Ishikawa (cell line): ENCODE data around the gene MYLIP.

Experiments used
- CEBPB ChIP-seq: IDR thresholded peaks from 2 replicates; pipeline ENCODE4 v1.6.1; 2012
- CREB1 ChIP-seq: IDR thresholded peaks from 2 replicates; pipeline ENCODE4 v1.6.1; 2012; ENCODE audit warnings: low read depth
- EGR1 ChIP-seq: IDR thresholded peaks from 2 replicates; pipeline ENCODE4 v1.6.1; 2012
- EP300 ChIP-seq: IDR thresholded peaks from 2 replicates; pipeline ENCODE4 v1.6.1; 2012; ENCODE audit warnings: borderline replicate concordance
- FOXM1 ChIP-seq: IDR thresholded peaks from 2 replicates; pipeline ENCODE4 v1.6.1; 2012; ENCODE audit warnings: low read depth, borderline replicate concordance
- MAX ChIP-seq: IDR thresholded peaks from 2 replicates; pipeline ENCODE4 v1.6.1; 2012
- NFIC ChIP-seq: IDR thresholded peaks from 2 replicates; pipeline ENCODE4 v1.6.1; 2012
- RAD21 ChIP-seq: IDR thresholded peaks from 2 replicates; pipeline ENCODE4 v1.6.1; 2012; ENCODE audit warnings: low read depth
- REST ChIP-seq: IDR thresholded peaks from 2 replicates; pipeline ENCODE4 v1.6.1; 2012; ENCODE audit warnings: low read depth, mild to moderate bottlenecking
- TAF1 ChIP-seq: IDR thresholded peaks from 2 replicates; pipeline ENCODE4 v1.6.1; 2012; ENCODE audit warnings: low read depth, mild to moderate bottlenecking
- TCF12 ChIP-seq: IDR thresholded peaks from 2 replicates; pipeline ENCODE4 v1.6.1; 2012; ENCODE audit warnings: low read depth
- TEAD4 ChIP-seq: IDR thresholded peaks from 2 replicates; pipeline ENCODE4 v1.6.1; 2012
- USF1 ChIP-seq: IDR thresholded peaks from 2 replicates; pipeline ENCODE4 v1.6.1; 2012
- YY1 ChIP-seq: IDR thresholded peaks from 2 replicates; pipeline ENCODE4 v1.6.1; 2012; ENCODE audit warnings: low read depth
- ZBTB7A ChIP-seq: IDR thresholded peaks from 2 replicates; pipeline ENCODE4 v1.6.1; 2012; ENCODE audit warnings: low read depth

Gene MYLIP

GRCh38 chr6:16128759-16129622, at the start of gene MYLIP:
Gene MYLIP, plus strand, starts transcription at chr6:16129086. Its CDS starts 237 bp downstream, at chr6:16129323.
- TF ChIP-seq EP300, result no peak
- TF ChIP-seq TEAD4, result no peak
- peak; percentile 44; the same call in 1 of the 2 replicates for TF ChIP-seq YY1
- peak; percentile 98 for TF ChIP-seq TAF1
- peak; percentile 14; the same call in 1 of the 2 replicates for TF ChIP-seq RAD21
- TF ChIP-seq TCF12, result no peak
- TF ChIP-seq MAX, result peak; percentile 42; the same call in 1 of the 2 replicates
- TF ChIP-seq EGR1, result 0 out of 2 replicates have a peak, but pooled peaks have one; percentile 5
- TF ChIP-seq ZBTB7A, result peak; percentile 14
- TF ChIP-seq USF1, result no peak
- no peak for TF ChIP-seq NFIC
- no peak for TF ChIP-seq REST
- TF ChIP-seq CEBPB, result no peak
- TF ChIP-seq FOXM1, result no peak
- TF ChIP-seq CREB1, result no peak

- TF ChIP-seq USF1 (no peak), ZBTB7A (no peak), CREB1 (no peak), FOXM1 (no peak), YY1 (no peak), NFIC (no peak), TEAD4 (no peak), EGR1 (no peak), RAD21 (no peak), EP300 (no peak), TCF12 (no peak), MAX (no peak), TAF1 (no peak), REST (no peak), CEBPB (no peak)
These were observed 49.5 kb upstream of the MYLIP start for GRCh38 chr6:16079354-16079753.

- no peak for TF ChIP-seq TCF12
These were observed 48.7 kb upstream of the MYLIP start for GRCh38 chr6:16080204-16080603.

GRCh38 chr6:16081326-16081725, 47.6 kb upstream of the MYLIP start:
- TF ChIP-seq FOXM1, result no peak
- no peak for TF ChIP-seq ZBTB7A
- TF ChIP-seq REST, result no peak
- TF ChIP-seq YY1, result no peak
- TF ChIP-seq RAD21, result no peak
- TF ChIP-seq NFIC, result no peak
- TF ChIP-seq USF1, result no peak
- TF ChIP-seq EGR1, result no peak
- no peak for TF ChIP-seq MAX
- TF ChIP-seq CREB1, result no peak
- no peak for TF ChIP-seq CEBPB
- no peak for TF ChIP-seq TCF12
- TF ChIP-seq TEAD4, result no peak
- no peak for TF ChIP-seq EP300
- no peak for TF ChIP-seq TAF1
